ENCODE measurements around the gene HLA-C.

GRCh38 chr6:31267651-31268368 lies 4.1 kb downstream of the HLA-C start:
- TF ChIP-seq CTCF (IDR thresholded peaks at IDR 0.05) (no peak), POLR2A (IDR thresholded peaks at IDR 0.05) (no peak)
